ENCODE results near the gene ALDH1B1.

The ALDH1B1 gene

DNA sequence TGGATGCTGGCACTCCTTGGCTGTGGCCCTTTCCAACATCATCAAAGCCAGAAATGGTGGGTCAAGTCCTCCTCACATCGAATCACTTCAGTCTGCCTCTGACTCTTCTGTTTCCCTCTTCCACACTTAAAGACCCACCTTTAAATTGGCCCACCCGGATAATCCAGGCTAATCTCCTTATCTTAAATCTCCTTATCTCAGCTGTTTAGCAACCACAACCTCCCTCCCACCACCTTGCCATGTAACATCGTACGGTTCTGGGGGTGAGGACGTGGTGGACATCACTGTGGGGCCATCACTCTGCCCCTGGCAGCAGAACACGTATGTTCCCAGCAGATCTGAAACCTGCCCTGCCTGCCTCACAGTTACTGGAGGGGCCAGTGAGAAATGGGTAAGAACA, 20.2 kb downstream of the ALDH1B1 start:
- H3K4me3 ChIP-seq (ENCODE audit: low read length in 2 of 2) = no peak overlapping the region
- no peak overlapping the region for H2AK5ac ChIP-seq (ENCODE audit: low read depth, low read length)
- no peak overlapping the region for H3K4me2 ChIP-seq (ENCODE audit: insufficient read depth, low read length, poor library complexity, severe bottlenecking)
- no peak for DNase-seq (ENCODE audit: low spot score)
- no peak overlapping the region for H4K8ac ChIP-seq (ENCODE audit: low read depth, low read length)
- no peaks in the 10 kb centered on the region for H3K9me3 ChIP-seq (replicated peaks in 1 of 2; ENCODE audit: control insufficient read depth in 2 of 2, insufficient read depth in 1 of 2, low read depth in 1 of 2, low read length in 2 of 2)
- no peak overlapping the region for H3K18ac ChIP-seq (ENCODE audit: low read length)
- H3K27me3 ChIP-seq (ENCODE audit: control insufficient read depth in 3 of 3, insufficient read depth in 3 of 3, low read depth in 1 of 3, low read length in 3 of 3) = no peaks in the 10 kb centered on the region
- no peak overlapping the region for H4K91ac ChIP-seq (ENCODE audit: low read depth, low read length, poor library complexity)
- no peak overlapping the region for H2BK12ac ChIP-seq (ENCODE audit: low read length)
- no peak overlapping the region for H2BK120ac ChIP-seq (ENCODE audit: low read depth, low read length)
- no peak overlapping the region for H3K27ac ChIP-seq (replicated peaks; ENCODE audit: low read length)
- no peak overlapping the region for H3K14ac ChIP-seq (ENCODE audit: low read length)
- H2BK5ac ChIP-seq (ENCODE audit: low read length) = no peak overlapping the region
- no peak overlapping the region for H2AFZ ChIP-seq (ENCODE audit: low read length)
- H3K79me1 ChIP-seq (ENCODE audit: low read depth, low read length) = no peaks in the 10 kb centered on the region
- H3K36me3 ChIP-seq (replicated peaks in 1 of 2; ENCODE audit: control insufficient read depth in 2 of 2, insufficient read depth in 2 of 2, low read length in 2 of 2) = peaks cover 0 to 86% of the 10 kb centered on the region in 2 donors
- no CpG with 5 or more reads among the region's 6 CpGs for WGBS, 2 donors (ENCODE audit: extremely low coverage in 2 of 2, insufficient read length in 2 of 2, insufficient replicate concordance in 1 of 2)
- no peak overlapping the region for H3K9ac ChIP-seq (ENCODE audit: low read depth, low read length, poor library complexity)
- H2BK15ac ChIP-seq (ENCODE audit: low read length) = peak overlapping the region; percentile 18
- no peak overlapping the region for H3K4ac ChIP-seq (ENCODE audit: low read length)
- H3K4me1 ChIP-seq (ENCODE audit: control insufficient read depth in 2 of 2, insufficient read depth in 1 of 2, low read depth in 1 of 2, low read length in 2 of 2) = peaks cover 12 to 16% of the 10 kb centered on the region in 2 donors
- H3K23ac ChIP-seq (ENCODE audit: low read depth, low read length, poor library complexity) = no peak overlapping the region

DNA sequence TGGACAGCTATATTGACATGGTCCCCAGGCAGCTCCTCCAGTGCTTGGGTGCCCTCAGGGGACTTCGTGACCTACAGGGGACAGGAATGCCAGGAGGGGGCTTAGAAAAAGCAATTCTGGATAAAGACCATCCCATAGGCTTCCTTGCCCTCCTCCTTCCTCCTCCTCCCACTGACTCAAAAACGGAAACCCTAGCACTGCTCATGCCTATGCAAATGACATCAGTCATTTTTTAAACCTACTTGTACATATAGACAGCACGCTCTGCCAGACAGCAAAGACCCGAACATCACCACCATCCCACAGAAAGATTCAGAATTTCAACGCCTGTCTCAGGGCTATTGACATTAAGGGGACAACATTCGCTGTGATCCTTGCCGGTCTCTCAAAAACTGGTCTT, 20.8 kb downstream of the ALDH1B1 start:
- no peak for DNase-seq (ENCODE audit: low spot score)
- no peak overlapping the region for H2AFZ ChIP-seq (ENCODE audit: low read length)
- no peak overlapping the region for H3K4ac ChIP-seq (ENCODE audit: low read length)
- no peak overlapping the region for H2BK120ac ChIP-seq (ENCODE audit: low read depth, low read length)
- no peak overlapping the region for H3K23ac ChIP-seq (ENCODE audit: low read depth, low read length, poor library complexity)
- H2BK12ac ChIP-seq (ENCODE audit: low read length) = no peak overlapping the region
- peaks cover 2% of the 10 kb centered on the region for H3K79me1 ChIP-seq (ENCODE audit: low read depth, low read length)
- no peak overlapping the region for H3K18ac ChIP-seq (ENCODE audit: low read length)
- no peak overlapping the region for H4K8ac ChIP-seq (ENCODE audit: low read depth, low read length)
- no peaks in the 10 kb centered on the region for H3K27me3 ChIP-seq (ENCODE audit: control insufficient read depth in 3 of 3, insufficient read depth in 3 of 3, low read depth in 1 of 3, low read length in 3 of 3)
- H3K4me3 ChIP-seq (ENCODE audit: low read length in 2 of 2) = no peak overlapping the region
- H3K14ac ChIP-seq (ENCODE audit: low read length) = no peak overlapping the region
- H3K27ac ChIP-seq (replicated peaks; ENCODE audit: low read length) = no peak overlapping the region
- no peak overlapping the region for H2AK5ac ChIP-seq (ENCODE audit: low read depth, low read length)
- H3K4me1 ChIP-seq (ENCODE audit: control insufficient read depth in 2 of 2, insufficient read depth in 1 of 2, low read depth in 1 of 2, low read length in 2 of 2) = peaks cover 13 to 16% of the 10 kb centered on the region in 2 donors
- peaks cover 0 to 86% of the 10 kb centered on the region in 2 donors for H3K36me3 ChIP-seq (replicated peaks in 1 of 2; ENCODE audit: control insufficient read depth in 2 of 2, insufficient read depth in 2 of 2, low read length in 2 of 2)
- no peak overlapping the region for H2BK5ac ChIP-seq (ENCODE audit: low read length)
- no peak overlapping the region for H4K91ac ChIP-seq (ENCODE audit: low read depth, low read length, poor library complexity)
- no peak overlapping the region for H2BK15ac ChIP-seq (ENCODE audit: low read length)
- WGBS, 2 donors (ENCODE audit: extremely low coverage in 2 of 2, insufficient read length in 2 of 2, insufficient replicate concordance in 1 of 2) = no CpG with 5 or more reads among the region's 7 CpGs
- H3K9me3 ChIP-seq (replicated peaks in 1 of 2; ENCODE audit: control insufficient read depth in 2 of 2, insufficient read depth in 1 of 2, low read depth in 1 of 2, low read length in 2 of 2) = no peaks in the 10 kb centered on the region
- H3K4me2 ChIP-seq (ENCODE audit: insufficient read depth, low read length, poor library complexity, severe bottlenecking) = no peak overlapping the region
- no peak overlapping the region for H3K9ac ChIP-seq (ENCODE audit: low read depth, low read length, poor library complexity)

DNA sequence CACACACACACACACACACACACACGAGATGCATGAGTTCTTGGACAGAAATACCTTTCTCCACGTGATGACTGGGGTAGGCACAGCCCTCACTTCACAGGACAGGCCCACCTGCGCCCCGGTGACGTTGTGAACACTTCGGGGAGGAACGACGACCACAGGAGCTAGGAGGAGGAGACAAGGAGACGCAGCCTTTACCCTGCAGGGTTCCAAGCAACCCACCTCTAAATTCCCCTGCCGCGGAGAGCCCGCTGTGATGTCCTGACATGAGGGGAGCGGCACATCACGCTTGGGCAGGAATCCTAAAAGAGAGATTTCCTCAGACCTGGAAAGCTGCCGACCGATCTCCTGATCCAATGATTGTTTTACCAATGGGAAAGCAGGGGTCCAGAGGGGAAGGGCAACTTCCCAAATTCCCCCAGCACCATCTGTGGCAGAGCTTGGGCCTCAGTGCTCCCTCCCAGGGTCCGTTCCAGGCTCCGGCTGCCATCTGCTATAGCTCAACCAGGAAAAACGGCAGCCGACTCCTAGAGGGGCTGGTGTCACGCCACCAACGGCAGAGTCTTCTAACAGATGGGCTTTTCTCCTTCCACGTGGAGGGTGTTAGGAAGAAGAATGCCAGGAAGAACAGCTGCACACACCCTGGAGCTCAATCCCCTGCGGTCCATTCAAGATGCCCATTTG, 21.7 kb downstream of the ALDH1B1 start:
- peaks cover 21% of the 10 kb centered on the region in 2 donors for H3K4me1 ChIP-seq (ENCODE audit: control insufficient read depth in 2 of 2, insufficient read depth in 1 of 2, low read depth in 1 of 2, low read length in 2 of 2)
- H2BK15ac ChIP-seq (ENCODE audit: low read length) = no peak overlapping the region
- no peak overlapping the region for H2BK12ac ChIP-seq (ENCODE audit: low read length)
- peaks cover 0 to 86% of the 10 kb centered on the region in 2 donors for H3K36me3 ChIP-seq (replicated peaks in 1 of 2; ENCODE audit: control insufficient read depth in 2 of 2, insufficient read depth in 2 of 2, low read length in 2 of 2)
- H3K79me1 ChIP-seq (ENCODE audit: low read depth, low read length) = peaks cover 2% of the 10 kb centered on the region
- H3K9ac ChIP-seq (ENCODE audit: low read depth, low read length, poor library complexity) = peak overlapping the region; percentile 5
- H2BK5ac ChIP-seq (ENCODE audit: low read length) = no peak overlapping the region
- no CpG with 5 or more reads among the region's 24 CpGs for WGBS, 2 donors (ENCODE audit: extremely low coverage in 2 of 2, insufficient read length in 2 of 2, insufficient replicate concordance in 1 of 2)
- H3K4me2 ChIP-seq (ENCODE audit: insufficient read depth, low read length, poor library complexity, severe bottlenecking) = no peak overlapping the region
- H3K27me3 ChIP-seq (ENCODE audit: control insufficient read depth in 3 of 3, insufficient read depth in 3 of 3, low read depth in 1 of 3, low read length in 3 of 3) = no peaks in the 10 kb centered on the region
- no peaks in the 10 kb centered on the region for H3K9me3 ChIP-seq (replicated peaks in 1 of 2; ENCODE audit: control insufficient read depth in 2 of 2, insufficient read depth in 1 of 2, low read depth in 1 of 2, low read length in 2 of 2)
- peak overlapping the region; percentile 74 for H3K18ac ChIP-seq (ENCODE audit: low read length)
- DNase-seq (ENCODE audit: low spot score) = no peak
- H4K91ac ChIP-seq (ENCODE audit: low read depth, low read length, poor library complexity) = no peak overlapping the region
- H3K14ac ChIP-seq (ENCODE audit: low read length) = no peak overlapping the region
- H2AK5ac ChIP-seq (ENCODE audit: low read depth, low read length) = peak overlapping the region; percentile 47
- no peak overlapping the region for H3K4me3 ChIP-seq (ENCODE audit: low read length in 2 of 2)
- H3K27ac ChIP-seq (replicated peaks; ENCODE audit: low read length) = no peak overlapping the region
- no peak overlapping the region for H2AFZ ChIP-seq (ENCODE audit: low read length)
- H3K4ac ChIP-seq (ENCODE audit: low read length) = no peak overlapping the region
- peak overlapping the region; percentile 14 for H2BK120ac ChIP-seq (ENCODE audit: low read depth, low read length)
- no peak overlapping the region for H4K8ac ChIP-seq (ENCODE audit: low read depth, low read length)
- H3K23ac ChIP-seq (ENCODE audit: low read depth, low read length, poor library complexity) = no peak overlapping the region

DNA sequence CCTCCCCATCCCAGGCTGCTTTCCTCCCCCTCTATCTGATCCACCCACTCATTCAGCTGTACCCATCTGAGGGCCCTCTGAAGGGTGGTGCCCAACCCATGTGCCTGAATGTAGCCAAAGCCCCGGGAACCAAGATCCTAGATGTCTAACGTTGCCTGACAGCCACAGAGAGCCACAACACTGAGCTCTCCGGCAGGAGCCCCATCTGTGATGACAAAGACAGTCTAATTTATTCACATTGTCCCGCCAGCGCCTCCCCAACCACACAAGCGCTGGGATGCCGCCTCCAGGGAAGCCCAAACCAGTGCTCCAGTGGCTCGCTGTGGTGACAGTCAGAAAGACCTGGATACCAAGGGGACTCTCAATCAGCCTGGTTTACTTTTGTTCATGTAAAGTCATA, 23.4 kb downstream of the ALDH1B1 start:
- Histone ChIP-seq H2AFZ (ENCODE audit: low read length) (no peak overlapping the region), H3K18ac (ENCODE audit: low read length) (no peak overlapping the region), H3K9me3 (replicated peaks in 1 of 2; ENCODE audit: control insufficient read depth in 2 of 2, insufficient read depth in 1 of 2, low read depth in 1 of 2, low read length in 2 of 2) (no peaks in the 10 kb centered on the region), H3K27ac (replicated peaks; ENCODE audit: low read length) (no peak overlapping the region), H3K4me2 (ENCODE audit: insufficient read depth, low read length, poor library complexity, severe bottlenecking) (no peak overlapping the region), H3K4ac (ENCODE audit: low read length) (no peak overlapping the region), H3K36me3 (replicated peaks in 1 of 2; ENCODE audit: control insufficient read depth in 2 of 2, insufficient read depth in 2 of 2, low read length in 2 of 2) (peaks cover 0 to 83% of the 10 kb centered on the region in 2 donors), H2AK5ac (ENCODE audit: low read depth, low read length) (no peak overlapping the region), H3K23ac (ENCODE audit: low read depth, low read length, poor library complexity) (no peak overlapping the region), H3K27me3 (ENCODE audit: control insufficient read depth in 3 of 3, insufficient read depth in 3 of 3, low read depth in 1 of 3, low read length in 3 of 3) (no peaks in the 10 kb centered on the region), H2BK12ac (ENCODE audit: low read length) (no peak overlapping the region), H2BK120ac (ENCODE audit: low read depth, low read length) (no peak overlapping the region), H2BK5ac (ENCODE audit: low read length) (no peak overlapping the region), H2BK15ac (ENCODE audit: low read length) (no peak overlapping the region), H3K9ac (ENCODE audit: low read depth, low read length, poor library complexity) (no peak overlapping the region), H3K4me1 (ENCODE audit: control insufficient read depth in 2 of 2, insufficient read depth in 1 of 2, low read depth in 1 of 2, low read length in 2 of 2) (peaks cover 26 to 32% of the 10 kb centered on the region in 2 donors), H3K4me3 (ENCODE audit: low read length in 2 of 2) (no peak overlapping the region), H4K91ac (ENCODE audit: low read depth, low read length, poor library complexity) (no peak overlapping the region), H3K14ac (ENCODE audit: low read length) (no peak overlapping the region), H3K79me1 (ENCODE audit: low read depth, low read length) (peaks cover 2% of the 10 kb centered on the region), H4K8ac (ENCODE audit: low read depth, low read length) (no peak overlapping the region)
- no peak for DNase-seq (ENCODE audit: low spot score)
- WGBS, 2 donors (ENCODE audit: extremely low coverage in 2 of 2, insufficient read length in 2 of 2, insufficient replicate concordance in 1 of 2) = no CpG with 5 or more reads among the region's 8 CpGs
